IPS DF 4.7 (cell line): ENCODE measurements around the gene CRK.

Source experiments
- DNase-seq: peaks from one replicate; pipeline ENCODE4 v3.0.0-alpha.2; 2013; ENCODE audit warnings: low spot score; ENCODE audit errors: extremely low read depth

CRK gene

DNA sequence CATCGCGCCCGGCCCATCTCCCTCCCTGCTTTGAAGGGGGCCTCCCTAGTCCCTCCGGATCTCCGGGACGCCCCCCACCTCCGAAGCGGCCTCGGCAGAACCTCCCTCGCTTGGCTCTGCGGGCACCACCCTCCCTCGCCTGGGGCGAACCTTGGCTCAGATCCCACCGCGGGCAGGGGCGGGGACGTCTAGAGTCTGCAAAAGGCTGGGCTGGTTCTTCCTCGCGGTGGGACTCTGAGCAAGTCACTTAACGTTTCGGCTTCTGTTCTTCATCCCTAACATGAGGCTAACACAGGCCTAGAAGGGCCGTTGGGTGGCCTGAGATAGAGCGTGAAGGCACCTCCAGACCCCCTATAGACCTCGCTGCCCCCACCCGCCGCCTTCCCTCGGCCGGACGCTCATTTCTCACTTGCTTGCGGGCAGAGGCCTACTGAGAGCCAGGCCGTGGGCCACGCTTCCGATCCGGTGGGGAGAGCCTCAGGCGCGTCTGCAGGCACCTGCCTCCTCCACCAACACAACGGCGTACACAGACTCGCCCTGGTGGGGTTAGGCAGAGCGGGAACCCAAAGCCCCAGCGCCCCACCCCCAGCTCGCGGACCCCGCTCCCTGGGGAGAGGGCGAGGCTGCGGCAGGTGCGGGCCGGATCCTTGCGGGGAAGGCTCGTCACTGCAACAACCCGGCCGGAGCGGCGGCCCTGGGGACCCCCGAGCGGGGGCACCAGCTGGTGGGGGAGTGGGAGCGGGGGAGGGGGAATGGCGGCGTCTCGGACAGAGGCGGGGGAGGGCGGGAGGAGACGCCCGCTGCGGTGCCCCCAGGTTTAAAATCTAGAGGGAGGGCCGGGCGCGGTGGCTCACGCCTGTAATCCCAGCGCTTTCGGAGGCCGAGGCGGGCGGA is 31.0 kb upstream of the CRK start:
- no peak for DNase-seq

DNA sequence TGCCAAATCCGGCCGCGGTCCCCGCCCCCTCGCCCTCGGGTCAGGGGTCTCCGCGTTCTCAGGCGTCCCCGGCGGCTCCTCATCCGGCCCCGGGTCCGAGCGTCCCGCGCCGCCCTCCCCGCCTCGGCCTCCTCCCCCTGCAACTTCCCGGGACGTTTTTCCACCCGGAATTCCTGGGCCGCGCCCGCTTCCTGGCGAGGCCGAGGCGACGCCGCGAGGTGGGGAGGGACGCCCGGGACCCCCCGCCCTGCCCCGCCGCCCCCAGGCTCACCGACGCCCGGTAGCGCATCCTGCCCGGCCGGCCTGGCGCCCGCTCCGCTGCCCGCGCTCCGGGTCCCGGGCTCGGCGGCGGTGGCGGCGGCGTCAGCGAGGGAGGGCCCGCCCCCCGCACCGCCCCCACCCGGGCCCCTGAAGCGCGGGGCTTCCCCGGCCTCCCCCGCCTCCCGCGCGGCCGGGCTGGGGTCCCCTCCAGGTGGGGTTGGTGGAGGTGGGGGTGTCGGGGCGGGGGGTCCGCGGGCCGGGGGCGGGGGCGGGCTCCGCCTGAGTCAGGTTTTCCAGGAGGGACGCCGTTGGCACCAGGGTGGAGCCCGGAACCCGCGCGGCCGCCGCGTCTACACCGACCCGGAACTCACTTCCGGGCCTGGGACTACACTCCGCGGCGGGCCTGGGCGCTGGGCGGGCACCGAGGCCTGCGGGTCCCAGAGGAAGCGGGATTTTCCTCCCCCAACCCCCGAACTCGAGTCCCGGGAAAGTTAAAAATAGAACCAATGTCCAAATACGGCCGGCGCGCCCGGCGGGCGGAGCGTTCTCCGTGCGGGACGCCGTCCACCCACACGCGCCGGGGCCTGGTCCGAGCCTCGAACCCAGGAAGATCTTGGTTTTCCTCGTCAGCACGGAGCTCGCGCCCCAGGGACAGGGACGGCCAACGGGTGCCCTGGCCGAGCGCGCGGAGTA is 29.7 kb upstream of the CRK start:
- DNase-seq, result no peak

DNA sequence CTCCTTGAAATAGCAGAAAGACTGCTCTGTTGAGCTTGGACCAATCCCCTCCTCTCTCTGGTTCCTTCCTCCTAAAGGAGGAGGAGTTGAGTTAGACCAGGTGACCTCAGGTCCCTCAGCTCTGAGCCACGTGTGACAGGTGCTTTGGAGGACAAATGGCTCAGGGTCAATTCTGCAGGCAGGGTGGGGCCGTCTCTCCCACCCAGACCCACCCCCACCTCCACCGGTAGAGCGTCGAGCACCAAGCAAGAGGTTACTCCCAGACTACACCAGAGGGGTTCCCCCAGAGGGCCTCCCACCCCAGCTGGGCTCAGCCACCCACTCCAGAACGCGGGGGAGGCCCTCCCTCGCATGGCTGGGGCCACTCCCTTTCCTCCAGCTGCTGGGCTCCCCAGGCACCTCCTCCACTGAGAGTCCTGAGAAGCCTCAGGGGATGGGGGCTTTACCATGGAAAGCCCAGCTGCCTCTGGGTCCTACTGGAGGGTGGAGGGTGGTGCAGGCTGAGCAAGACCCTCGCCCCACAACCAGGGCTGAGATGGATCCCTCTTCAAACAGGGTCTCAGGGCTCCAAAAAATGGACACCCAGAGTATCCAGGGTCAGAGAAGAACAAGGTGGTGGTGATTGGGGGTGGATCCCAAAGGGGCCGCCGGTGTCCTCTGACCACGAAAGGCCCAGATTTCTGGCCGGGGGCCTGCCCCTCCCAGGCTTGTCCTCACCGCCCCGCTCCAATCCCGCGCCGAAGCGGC is 28.8 kb upstream of the CRK start:
- DNase-seq, result no peak

DNA sequence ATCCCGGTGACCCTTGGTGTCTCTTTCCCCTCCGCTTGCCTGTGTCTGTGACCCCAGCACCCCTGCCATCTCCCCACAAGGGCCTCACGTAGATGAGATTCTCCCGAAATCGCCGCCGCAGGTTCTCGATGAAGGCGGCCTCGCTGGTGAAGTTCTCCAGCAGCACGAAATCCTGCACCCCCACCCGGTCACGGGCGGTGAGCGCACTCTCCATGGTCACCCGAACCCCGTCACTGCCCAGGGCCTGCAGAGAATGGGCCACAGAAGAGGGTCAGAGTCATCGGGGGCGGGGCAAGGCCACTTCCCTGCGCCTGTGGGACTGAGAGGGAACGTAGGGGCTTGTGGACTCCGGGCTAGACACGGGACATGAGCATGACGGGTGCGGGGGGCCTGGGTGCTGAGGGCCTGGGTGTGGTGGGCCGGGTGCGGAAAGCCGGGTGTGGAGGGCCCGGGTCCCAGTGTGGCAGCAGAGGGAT is 28.1 kb upstream of the CRK start:
- DNase-seq, result no peak

DNA sequence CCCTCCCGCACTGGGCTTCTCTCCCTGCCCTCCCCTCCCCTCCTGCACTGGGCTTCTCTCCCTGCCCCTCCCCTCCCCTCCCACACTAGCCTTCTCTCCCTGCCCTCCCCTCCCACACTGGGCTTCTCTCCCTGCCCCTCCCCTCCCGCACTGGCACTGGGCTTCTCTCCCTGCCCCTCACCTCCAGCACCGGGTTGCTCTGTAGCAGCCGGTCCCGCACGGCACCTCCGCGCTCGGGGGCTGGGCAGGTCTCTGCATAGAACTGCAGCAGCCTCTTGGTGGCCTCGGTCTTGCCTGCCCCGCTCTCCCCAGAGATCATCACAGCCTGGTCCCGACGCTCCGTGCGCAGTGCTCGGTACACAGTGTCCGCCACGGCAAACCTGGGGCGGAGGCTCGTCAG is 26.6 kb upstream of the CRK start:
- DNase-seq, result no peak

DNA sequence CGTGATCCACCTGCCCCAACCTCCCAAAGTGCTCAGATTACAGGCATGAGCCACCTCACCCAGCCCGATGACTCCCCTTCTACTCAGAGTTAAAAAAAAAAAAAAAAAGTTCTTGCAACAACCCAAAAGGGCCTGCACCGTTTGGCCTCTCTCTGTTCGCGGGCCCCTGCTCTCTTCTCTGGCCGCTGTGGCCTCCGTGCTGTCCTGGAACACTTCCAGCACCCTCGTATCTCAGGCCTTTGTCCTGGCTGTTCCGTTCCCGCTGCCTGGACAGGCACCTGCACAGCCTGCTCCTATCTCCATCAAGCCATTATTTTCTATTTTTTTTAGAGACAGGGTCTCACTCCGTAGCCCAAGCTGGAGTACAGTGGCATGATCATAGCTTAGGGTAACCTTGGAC is 25.7 kb upstream of the CRK start:
- no peak for DNase-seq

DNA sequence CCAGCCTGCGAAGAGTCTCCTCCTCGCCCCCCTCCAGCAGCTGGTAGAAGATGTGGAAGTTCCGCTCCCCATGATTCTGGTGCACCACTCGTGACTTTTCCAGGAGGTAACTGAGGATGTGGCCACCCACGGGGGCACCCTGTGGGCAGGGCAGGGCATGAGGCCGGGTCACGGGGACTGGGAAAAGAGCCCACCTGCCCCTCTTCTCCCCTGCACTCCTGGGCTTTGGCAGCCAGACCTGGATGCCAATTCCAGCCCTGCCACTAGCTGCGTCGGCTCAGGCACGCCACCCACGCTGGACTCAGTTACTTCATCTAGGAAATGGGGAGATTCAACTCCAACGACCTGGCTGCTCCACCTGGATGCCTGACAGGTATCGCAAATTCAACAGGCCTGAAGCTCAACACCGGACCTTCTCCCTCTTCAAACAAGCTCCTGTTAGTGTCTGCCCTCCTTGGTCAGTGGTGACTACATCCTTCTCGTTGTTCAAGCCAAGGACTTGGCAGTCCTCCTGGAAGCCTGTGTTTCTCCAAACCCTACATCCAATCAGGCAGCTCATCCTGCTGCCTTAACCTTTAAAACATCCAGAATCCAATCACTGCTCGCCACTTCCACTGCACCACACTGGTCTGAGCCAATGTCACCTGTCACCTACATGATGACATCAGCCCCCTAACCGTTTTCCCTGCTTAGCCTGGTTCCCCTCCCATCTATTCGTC is 24.9 kb upstream of the CRK start:
- no peak for DNase-seq

DNA sequence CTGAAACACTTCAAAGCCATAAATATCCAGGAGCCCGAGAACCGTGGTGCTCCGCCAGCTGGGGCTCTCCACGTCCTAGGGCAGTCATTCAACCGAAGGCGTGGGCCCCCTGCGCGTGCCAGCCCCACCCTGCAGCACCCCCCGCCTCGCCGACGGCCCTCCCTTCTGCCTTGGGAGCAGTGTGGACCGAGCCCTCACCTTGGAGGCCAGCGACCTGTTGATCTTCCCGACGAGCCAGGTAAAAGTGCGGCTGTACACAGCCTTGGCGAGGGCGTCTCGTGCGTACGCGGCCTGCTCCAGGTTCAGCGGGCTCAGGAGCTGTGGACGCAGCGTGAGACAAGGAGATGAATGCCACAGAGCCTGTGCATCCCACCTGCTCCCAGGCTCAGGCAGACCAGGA is 22.4 kb upstream of the CRK start:
- no peak for DNase-seq

DNA sequence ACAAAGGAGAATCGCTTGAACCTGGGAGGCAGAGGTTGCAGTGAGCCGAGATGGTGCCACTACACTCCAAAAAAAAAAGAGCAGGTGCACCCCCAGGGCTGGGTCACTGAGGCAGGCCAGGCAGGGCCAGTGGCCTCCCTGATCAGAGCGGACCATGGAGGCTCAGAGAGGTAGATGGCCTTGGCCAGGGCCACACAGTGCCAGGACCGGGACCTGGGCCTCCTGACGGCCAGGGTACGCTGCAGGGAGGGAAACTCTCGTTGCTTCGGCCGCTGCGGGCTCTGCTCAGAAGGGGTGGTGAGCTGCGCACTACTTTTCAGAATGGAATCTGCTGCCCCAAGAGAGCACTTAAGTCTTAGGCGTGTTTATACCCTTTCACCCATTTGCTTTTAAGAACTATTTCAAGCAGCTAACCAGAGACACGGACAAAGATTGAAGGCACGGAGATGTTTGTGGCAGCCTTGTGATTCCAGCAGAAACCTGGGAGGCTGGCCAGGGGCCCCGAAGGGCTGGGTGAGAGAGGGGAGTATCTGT is 19.4 kb upstream of the CRK start:
- no peak for DNase-seq

DNA sequence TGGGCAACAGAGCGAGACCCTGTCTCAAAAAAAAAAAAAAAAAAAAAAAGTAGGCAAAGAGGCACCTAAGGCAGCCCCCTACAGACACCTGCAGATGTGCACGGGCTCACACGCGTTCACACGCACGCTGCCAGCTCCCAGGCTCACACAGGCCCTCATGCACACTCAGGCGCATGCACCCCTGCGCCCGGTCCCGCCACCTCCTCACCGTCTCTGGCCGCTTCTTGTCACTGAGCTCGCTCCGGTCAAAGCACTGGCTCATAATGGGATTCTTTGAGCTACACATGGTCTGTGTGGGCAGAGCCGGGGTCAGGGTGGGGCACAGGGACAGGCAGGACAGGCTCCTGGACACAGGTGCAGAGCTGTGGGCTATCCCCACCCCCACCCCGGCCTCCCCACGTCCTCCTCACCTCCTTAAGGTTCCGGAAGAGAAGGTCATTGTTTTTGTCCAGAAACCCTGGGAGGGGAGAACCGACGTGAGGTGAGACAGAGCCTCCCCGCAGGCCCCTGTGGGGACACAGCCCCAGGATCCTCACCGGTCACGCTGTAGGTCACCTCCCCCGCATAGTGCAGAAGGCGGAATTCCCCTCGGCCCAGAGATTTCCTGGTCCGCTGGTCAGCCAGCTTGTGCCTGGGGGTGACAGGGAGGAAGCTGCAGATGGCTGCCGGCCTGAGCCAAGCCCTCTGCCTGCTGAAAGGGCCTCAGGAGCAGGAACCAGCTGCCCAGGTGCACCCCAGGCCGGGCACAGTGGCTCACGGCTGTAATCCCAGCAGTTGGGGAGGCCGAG is 18.6 kb upstream of the CRK start:
- DNase-seq, result no peak

DNA sequence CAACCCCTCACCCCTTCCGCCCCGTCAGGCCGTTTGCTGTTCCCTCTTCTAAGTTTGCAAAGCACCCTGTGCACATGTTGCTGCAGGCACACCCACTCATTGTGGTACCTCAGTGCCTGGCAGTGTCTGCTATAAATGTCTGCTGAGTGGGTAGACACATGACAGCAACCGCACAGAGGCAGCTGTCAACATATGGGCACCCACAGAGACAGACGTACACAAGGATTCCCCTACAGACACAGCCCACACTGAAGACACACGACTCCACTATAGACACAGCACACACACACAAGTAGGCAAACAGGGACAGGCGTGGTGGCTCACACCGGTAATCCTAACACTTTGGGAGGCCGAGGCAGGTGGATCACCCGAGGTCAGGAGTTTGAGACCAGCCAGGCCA is 17.8 kb upstream of the CRK start:
- DNase-seq, result no peak

DNA sequence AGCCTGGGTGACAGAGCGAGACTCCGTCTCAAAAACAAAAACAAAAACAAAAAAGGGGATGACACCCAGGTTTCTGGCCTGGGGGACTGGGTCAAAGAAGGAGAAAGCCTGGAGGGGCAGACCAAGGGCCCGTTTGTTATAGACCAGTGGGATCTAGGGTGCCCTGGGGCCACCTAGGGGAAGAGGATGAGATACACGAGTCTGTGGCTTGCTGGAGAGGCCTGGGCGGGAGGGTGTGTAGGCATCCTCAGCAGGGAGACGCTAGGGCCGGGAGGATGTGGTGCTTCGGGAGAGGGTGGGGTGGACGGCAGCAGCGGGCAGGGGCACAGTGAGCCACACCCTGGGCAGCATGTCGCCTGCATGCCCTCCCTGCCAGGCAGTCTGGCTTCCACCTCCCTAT is 17.1 kb upstream of the CRK start:
- DNase-seq, result no peak

DNA sequence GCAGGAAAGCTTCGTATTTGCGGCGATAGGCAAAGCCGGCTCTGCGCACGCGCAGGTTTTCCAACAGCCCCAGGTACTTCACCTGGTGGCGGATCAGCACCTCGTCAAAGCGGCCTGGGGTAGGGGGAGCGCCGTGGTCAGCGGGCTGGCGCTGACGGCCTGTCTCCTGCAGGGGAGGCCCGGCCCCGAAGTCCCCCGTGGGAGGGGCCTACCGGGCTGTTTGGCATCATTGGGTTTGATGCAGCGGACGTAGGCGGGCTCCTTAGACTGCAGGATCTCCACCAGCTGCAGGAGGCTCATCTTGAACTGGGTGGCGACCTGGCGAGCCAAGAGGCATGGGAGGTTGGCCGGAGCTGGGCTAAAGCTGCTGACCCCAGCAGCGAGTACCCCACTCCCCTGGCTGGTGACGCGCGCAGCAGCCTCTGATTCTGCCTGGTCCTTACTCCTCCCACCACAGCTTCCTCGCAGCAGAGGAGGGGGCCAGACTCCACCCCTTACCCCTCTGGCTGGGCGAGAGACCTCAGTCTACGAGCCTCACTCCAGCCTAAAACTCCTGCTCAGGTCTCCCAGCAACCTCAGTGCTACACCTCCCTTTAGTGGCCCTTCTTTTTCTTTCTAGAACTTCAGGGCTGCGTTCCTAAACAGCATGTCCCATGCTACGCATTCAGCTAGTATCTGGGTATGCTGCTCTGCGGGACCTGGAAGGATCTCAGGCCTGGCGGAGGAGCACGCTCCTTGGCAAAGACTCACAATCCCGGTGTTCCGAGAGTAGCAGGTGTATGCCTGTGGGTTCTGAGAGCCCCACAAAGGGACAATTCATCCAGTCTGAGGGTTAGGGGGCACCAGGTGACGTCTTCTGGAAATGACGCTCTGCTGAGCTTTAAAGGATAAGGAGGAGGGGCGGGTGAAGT is 16.1 kb upstream of the CRK start:
- DNase-seq, result no peak

DNA sequence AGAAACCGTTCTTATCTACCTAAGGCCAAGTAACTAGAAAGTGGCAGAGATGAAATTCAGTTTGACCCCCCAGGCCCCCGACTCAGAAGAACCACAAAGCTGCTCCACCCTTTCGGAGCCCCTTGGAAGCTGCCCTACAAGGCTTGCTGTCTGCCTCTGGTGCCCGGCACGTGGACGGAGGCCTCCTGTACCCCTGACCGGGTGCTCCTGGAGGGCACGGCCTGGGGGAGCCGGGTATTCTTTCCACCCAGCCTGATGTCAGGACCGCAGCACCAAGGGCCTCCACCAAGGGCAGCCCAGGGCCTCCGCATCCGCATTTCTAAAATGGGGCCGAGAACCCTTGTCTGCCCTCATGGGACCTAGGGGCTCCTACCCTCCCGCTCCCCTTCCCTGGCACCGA is 15.5 kb upstream of the CRK start:
- no peak for DNase-seq

DNA sequence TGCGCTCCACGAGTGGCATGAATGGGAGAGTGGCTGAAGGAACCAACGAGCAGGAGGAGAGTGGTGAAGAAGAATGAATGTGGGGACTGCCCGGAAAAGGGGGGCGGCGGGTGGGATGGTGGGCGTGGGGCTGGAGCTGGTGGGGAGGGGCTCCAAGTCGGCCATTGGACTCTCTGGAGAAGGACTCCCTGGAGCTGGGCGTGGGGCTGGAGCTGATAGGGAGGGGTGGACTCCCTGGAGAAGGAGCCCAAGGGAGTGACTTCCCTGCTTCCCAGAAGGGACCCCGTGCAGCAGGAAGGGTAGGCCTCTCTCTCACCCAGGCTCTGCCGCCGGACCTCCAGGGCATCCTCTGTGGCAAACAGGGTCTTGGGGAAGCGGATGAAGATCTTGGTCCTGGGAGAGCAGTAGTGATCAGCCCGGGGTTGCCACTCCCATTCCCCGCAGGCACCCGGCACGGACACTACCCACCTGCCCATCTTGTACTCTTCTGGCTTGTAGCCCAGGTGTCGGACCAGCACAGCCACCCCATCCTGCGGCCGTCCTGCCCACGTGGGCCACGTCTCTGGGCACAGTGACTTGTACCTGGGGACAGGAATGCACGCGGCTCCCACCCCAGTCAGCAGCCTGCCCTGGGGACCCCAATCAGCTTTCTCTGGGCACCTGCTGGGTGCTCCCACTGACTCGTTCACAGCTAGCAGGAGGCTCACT is 14.9 kb upstream of the CRK start:
- DNase-seq, result no peak

DNA sequence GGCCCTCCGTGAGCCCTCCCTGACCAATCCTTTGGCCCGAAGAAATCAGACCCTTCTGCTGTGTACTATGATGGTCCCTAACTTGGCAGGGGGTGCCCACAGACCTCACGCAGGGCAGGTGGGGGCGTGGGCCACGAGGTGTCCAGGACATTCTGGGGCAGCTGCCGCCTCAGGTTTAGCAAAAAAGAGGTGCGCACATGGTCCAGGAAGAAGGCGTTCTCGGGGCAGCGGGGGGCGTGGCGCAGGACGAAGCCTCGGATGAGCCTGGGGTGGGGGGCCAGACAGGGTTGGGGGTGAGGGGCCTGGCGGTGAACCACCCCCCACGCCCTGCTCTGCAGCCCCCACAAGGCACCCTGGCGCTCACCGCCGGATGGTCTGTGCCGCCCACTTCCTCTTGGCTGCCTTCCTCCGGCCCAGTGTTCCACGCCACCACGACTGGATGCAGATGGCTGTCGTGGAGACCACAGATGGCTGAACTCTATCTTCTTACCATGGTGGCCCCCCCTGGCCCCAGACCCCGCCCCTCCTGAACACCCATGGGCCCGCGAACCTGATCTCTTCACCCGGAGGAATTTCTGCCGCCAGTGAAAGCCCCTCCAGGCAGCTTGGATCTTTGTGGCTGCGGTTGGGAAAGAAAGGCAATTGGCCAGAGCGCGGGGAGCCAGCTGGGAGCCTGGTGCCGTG is 14.2 kb upstream of the CRK start:
- DNase-seq, result no peak

DNA sequence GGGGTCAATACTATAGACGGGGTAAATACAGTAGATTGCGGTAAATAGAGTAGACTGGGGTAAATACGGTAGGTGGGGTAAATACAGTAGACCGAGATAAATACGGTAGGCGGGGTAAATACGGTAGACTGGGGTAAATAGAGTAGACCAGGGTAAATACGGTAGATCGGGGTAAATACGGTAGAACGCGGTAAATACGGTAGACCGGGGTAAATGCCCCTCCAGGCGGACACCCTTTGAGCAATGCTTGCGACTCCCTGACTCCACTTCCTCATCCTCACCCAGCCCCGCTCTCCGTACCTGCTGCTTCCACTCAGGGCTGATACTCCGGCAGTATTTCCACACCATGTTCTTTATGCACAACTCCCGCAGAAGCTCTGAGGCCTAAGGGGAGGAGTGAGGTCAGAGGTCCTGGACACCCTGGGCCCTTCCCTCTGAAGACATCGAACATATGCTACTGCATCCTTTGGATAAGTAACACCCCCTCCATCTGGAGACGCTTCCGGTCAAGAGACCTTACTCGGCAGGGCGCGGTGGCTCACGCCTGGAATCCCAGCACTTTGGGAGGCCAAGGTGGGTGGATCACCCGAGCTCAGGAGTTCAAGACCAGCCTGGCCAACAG is 13.3 kb upstream of the CRK start:
- DNase-seq, result no peak
